ENCODE data around the gene GABBR2.
"Not testable (repeated sequence)": the region's sequence is repeated elsewhere in the genome, so short reads cannot be mapped to it uniquely, and the experiment has no call there.

The GABBR2 gene

DNA sequence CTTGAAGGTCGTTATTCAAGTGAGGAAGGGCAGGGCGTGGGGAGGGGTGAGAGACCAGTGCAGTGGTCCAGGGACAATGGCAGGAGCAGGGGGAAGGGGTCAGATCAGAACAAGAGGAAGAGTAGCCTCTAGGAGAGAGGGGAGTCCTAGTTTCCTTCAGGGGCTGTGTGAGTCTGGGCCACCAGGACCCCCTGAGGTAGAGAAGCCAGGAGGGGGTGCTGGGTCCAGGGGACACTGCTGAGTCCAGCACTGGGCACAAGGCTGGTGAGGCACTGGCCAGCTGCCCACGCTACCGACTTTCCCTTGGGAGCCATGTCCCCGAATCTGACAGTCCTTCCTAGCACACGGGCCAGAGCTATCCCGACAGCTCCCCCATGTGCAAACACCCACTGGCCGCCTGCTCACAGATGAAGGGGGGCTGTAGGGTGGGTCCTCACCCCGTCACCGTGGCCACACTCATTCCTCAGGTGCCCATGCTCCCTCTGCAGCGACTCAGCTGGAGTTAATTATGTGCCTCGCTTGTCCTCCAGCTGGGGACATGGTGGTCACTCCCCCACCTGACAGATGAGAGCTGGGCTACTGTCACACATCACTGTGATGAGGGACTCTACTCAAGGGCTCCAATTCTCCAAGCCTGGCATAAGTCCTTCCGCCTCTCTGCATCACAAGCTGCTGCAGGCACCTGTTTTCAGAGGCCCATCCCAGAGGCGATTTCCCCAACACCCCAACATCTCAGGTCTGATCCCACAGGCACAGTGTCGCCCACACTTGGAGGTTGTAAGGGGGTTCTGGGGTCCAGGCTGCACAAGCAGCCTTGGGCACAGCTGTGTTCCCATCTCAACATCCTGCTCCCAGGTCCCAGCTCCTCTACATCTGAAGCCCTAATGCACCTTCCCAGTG lies 115.1 kb downstream of the GABBR2 start:
- Histone ChIP-seq H3K36me3 (ENCODE audit: insufficient read depth, low read length) (no peaks in the 10 kb centered on the region), H3K27ac (ENCODE audit: low read depth, low read length) (no peak overlapping the region), H3K9me3 (ENCODE audit: insufficient read depth, low read depth, low read length) (no peaks in the 10 kb centered on the region), H3K27me3 (ENCODE audit: insufficient read depth, low read length) (no peaks in the 10 kb centered on the region), H3K4me1 (ENCODE audit: insufficient read depth, low read length) (no peaks in the 10 kb centered on the region), H3K9ac (ENCODE audit: low read depth, low read length) (no peak overlapping the region), H3K4me3 (ENCODE audit: low read length) (no peak overlapping the region)
- WGBS = 94% methylated on average over 15 of the region's 15 CpGs

DNA sequence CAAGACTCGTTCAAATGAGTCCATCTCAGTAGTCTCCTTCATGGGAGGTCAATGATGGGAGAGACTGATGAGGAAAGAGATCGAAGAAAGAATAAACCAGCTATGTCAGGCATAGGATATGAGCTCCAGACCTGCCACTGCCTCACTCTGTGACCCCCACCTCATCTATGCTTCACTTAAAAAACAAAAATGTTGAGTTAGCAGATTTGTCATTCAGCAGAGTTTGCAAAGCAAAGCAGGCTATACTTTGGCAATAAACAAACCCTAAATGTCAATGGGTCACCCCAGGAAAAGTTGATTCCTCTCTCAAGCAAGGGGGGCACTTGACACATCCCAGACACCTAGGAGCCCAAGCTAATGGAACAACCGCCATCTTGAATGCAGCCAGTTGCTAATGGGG lies 117.0 kb downstream of the GABBR2 start:
- Histone ChIP-seq H3K4me3 (ENCODE audit: low read length) (no peak overlapping the region), H3K27ac (ENCODE audit: low read depth, low read length) (no peak overlapping the region), H3K36me3 (ENCODE audit: insufficient read depth, low read length) (no peaks in the 10 kb centered on the region), H3K9me3 (ENCODE audit: insufficient read depth, low read depth, low read length) (no peaks in the 10 kb centered on the region), H3K9ac (ENCODE audit: low read depth, low read length) (no peak overlapping the region), H3K27me3 (ENCODE audit: insufficient read depth, low read length) (no peaks in the 10 kb centered on the region), H3K4me1 (ENCODE audit: insufficient read depth, low read length) (no peaks in the 10 kb centered on the region)
- 98% methylated on average over 3 of the region's 3 CpGs for WGBS

DNA sequence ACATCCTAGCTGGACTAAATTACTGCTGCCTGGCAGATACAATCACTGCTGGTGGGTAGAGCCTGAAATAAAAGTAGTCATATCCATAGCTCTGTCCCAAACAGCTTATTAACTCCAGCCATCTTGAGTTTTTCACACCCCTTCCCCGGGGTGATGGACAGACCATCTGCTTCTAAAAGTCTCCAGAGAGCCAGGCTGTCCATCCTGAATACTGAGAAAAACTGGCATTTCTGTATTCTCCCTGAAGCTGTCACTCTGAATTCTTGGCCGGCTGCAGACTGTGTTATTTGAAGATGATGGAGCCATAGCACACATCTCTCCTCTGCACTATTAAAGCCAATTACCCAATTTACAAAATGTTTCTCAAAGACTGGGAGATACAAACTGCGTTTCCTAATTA lies 118.6 kb downstream of the GABBR2 start:
- no peak overlapping the region for H3K4me3 ChIP-seq (ENCODE audit: low read length)
- WGBS = 97% methylated on average over 3 of the region's 3 CpGs
- no peaks in the 10 kb centered on the region for H3K9me3 ChIP-seq (ENCODE audit: insufficient read depth, low read depth, low read length)
- H3K36me3 ChIP-seq (ENCODE audit: insufficient read depth, low read length) = no peaks in the 10 kb centered on the region
- H3K27me3 ChIP-seq (ENCODE audit: insufficient read depth, low read length) = no peaks in the 10 kb centered on the region
- no peaks in the 10 kb centered on the region for H3K4me1 ChIP-seq (ENCODE audit: insufficient read depth, low read length)
- H3K9ac ChIP-seq (ENCODE audit: low read depth, low read length) = no peak overlapping the region
- no peak overlapping the region for H3K27ac ChIP-seq (ENCODE audit: low read depth, low read length)

DNA sequence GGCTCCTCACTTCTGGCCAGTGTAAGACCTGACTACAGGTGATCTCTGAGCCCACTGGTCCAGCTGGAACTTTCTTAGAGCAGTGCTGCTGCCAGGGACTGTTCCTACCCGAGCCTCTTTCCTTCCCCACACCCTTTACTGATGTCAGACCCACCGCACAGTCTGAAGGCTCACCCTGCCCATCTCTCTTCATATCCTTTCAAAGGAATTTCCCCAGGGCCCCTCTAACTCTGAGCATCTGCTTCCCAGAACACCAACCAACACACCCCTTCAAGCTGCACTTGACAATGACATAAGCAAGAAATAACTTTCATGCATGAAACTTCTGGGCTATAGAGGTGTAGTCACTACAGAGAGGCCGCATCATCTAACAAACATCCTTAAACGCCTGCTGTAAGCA lies 119.6 kb downstream of the GABBR2 start:
- Histone ChIP-seq H3K27ac (ENCODE audit: low read depth, low read length) (no peak overlapping the region), H3K4me1 (ENCODE audit: insufficient read depth, low read length) (no peaks in the 10 kb centered on the region)
- 91% methylated on average over 4 of the region's 4 CpGs for WGBS

DNA sequence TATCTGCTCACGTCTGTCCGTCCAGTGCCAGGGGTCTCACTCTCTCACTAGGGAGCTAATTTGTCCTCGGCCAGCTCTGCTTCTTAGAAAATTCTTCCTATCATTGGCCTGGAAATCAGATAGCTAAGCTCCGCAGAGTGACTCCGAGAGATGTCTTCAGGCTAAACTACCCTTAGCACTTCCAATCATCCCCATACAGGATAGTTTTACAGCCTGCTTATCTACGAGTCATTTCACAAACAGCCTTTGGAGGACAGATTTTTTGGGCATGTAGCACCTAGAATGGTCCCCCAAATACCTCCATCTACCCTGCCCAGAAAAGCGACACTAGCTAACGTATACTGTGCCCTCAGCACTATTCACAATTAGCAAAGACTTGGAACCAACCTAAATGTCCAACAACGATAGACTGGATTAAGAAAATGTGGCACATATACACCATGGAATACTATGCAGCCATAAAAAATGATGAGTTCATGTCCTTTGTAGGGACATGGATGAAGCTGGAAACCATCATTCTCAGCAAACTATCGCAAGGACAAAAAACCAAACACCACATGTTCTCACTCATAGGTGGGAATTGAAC lies 123.8 kb downstream of the GABBR2 start:
- 95% methylated on average over 9 of the region's 10 CpGs for WGBS
- H3K4me1 ChIP-seq (ENCODE audit: insufficient read depth, low read length); H3K4me3 ChIP-seq (ENCODE audit: low read length); H3K9ac ChIP-seq (ENCODE audit: low read depth, low read length); H3K27me3 ChIP-seq (ENCODE audit: insufficient read depth, low read length); H3K9me3 ChIP-seq (ENCODE audit: insufficient read depth, low read depth, low read length); H3K27ac ChIP-seq (ENCODE audit: low read depth, low read length); H3K36me3 ChIP-seq (ENCODE audit: insufficient read depth, low read length): not testable (repeated sequence)

More for the DNA sequence above, 119.6 kb downstream of the GABBR2 start:
- Histone ChIP-seq H3K27me3 (ENCODE audit: insufficient read depth, low read length) (no peaks in the 10 kb centered on the region), H3K36me3 (ENCODE audit: insufficient read depth, low read length) (no peaks in the 10 kb centered on the region), H3K9me3 (ENCODE audit: insufficient read depth, low read depth, low read length) (no peaks in the 10 kb centered on the region), H3K4me3 (ENCODE audit: low read length) (no peak overlapping the region), H3K9ac (ENCODE audit: low read depth, low read length) (no peak overlapping the region)

DNA sequence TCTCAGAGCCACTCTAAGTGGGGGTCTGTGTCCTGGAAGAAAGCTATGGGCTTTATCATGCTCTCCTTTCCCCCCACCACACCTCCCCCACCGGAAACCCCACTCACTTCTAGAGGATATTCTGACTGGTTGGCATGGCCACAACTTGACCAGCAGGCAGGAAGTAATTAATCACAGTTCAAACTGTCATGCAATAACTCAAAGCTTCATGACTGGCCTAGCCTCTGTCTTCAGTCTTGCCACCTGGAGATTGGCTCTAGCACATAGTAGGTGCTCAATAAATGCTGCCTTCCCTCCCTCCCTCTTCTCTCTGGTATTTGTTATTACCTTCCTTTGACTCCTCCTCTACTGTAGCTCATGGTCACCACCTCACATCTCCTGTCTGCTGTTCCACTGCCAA lies 124.7 kb downstream of the GABBR2 start:
- H3K9ac ChIP-seq (ENCODE audit: low read depth, low read length) = no peak overlapping the region
- no peak overlapping the region for H3K4me3 ChIP-seq (ENCODE audit: low read length)
- no peaks in the 10 kb centered on the region for H3K9me3 ChIP-seq (ENCODE audit: insufficient read depth, low read depth, low read length)
- no peaks in the 10 kb centered on the region for H3K4me1 ChIP-seq (ENCODE audit: insufficient read depth, low read length)
- H3K27me3 ChIP-seq (ENCODE audit: insufficient read depth, low read length) = no peaks in the 10 kb centered on the region
- H3K27ac ChIP-seq (ENCODE audit: low read depth, low read length) = no peak overlapping the region
- no peaks in the 10 kb centered on the region for H3K36me3 ChIP-seq (ENCODE audit: insufficient read depth, low read length)
- WGBS = 88% methylated on average over 1 of the region's 1 CpG

DNA sequence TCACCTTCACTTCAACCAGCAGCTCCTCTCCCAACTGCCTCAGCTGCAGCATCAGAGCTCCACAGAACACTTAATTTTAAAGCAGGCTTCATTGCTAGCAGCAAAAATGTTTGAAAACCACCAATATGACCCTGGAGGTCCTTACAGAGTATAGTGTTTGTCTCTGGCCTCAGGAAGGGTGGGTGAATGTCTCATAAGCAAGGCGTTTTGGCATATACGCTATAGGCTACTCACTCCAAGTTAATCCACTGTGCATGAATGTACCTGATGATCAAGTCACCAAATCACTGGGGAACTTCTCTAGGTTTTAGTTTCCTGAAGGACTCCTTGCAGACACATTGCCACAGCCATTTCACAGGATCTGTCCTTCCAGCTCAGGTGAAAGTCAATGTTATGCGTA lies 125.3 kb downstream of the GABBR2 start:
- Histone ChIP-seq H3K4me3 (ENCODE audit: low read length) (no peak overlapping the region), H3K27me3 (ENCODE audit: insufficient read depth, low read length) (no peaks in the 10 kb centered on the region), H3K36me3 (ENCODE audit: insufficient read depth, low read length) (no peaks in the 10 kb centered on the region), H3K9ac (ENCODE audit: low read depth, low read length) (no peak overlapping the region), H3K27ac (ENCODE audit: low read depth, low read length) (no peak overlapping the region), H3K4me1 (ENCODE audit: insufficient read depth, low read length) (no peaks in the 10 kb centered on the region), H3K9me3 (ENCODE audit: insufficient read depth, low read depth, low read length) (no peaks in the 10 kb centered on the region)
- 92% methylated on average over 3 of the region's 3 CpGs for WGBS

DNA sequence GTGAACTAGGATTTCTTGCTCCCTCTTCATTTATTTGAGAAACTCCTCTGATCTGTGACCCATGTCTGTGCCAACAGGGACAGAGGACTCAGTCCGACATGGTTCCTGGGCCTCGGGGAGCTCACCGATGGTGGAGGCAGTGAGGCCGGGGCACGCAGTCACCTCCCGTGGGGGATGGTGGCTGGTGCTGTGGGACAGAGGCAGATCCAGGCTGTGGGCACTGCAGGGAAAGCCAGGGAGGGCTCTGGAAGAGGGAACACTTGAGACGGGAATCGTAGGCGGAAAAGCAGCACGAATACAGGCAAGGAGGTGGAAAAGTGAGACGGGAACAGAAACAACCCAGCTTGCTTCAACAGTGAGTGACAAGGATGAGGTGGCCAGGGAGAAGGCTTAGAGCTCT lies 127.8 kb downstream of the GABBR2 start:
- Histone ChIP-seq H3K36me3 (ENCODE audit: insufficient read depth, low read length) (no peaks in the 10 kb centered on the region), H3K27ac (ENCODE audit: low read depth, low read length) (no peak overlapping the region), H3K4me1 (ENCODE audit: insufficient read depth, low read length) (no peaks in the 10 kb centered on the region), H3K9ac (ENCODE audit: low read depth, low read length) (no peak overlapping the region), H3K4me3 (ENCODE audit: low read length) (no peak overlapping the region), H3K9me3 (ENCODE audit: insufficient read depth, low read depth, low read length) (no peaks in the 10 kb centered on the region), H3K27me3 (ENCODE audit: insufficient read depth, low read length) (no peaks in the 10 kb centered on the region)
- 88% methylated on average over 11 of the region's 11 CpGs for WGBS

DNA sequence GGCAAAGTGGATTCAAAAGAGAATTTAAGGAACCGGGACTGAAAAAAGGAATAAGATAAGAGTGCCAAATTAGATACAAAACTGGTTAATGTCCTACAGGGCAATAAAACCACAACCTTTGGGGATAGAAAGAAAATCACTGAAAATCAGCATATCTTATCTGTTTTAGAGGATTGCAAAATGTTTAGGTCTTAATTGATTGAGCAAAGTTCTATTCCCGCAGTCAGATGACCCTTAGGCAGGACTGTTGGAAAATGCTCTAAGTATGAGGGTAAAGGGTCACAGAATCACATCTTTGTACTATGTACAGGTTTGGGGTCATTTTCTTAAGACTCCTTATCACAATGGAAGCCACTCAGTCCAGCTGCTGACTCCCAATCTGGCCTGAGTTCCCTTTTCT lies 129.0 kb downstream of the GABBR2 start:
- H3K9me3 ChIP-seq (ENCODE audit: insufficient read depth, low read depth, low read length) = no peaks in the 10 kb centered on the region
- WGBS = 90% methylated on average over 2 of the region's 2 CpGs
- H3K9ac ChIP-seq (ENCODE audit: low read depth, low read length) = no peak overlapping the region
- no peaks in the 10 kb centered on the region for H3K36me3 ChIP-seq (ENCODE audit: insufficient read depth, low read length)
- H3K4me3 ChIP-seq (ENCODE audit: low read length) = no peak overlapping the region
- H3K27ac ChIP-seq (ENCODE audit: low read depth, low read length) = no peak overlapping the region
- H3K4me1 ChIP-seq (ENCODE audit: insufficient read depth, low read length) = no peaks in the 10 kb centered on the region
- no peaks in the 10 kb centered on the region for H3K27me3 ChIP-seq (ENCODE audit: insufficient read depth, low read length)

DNA sequence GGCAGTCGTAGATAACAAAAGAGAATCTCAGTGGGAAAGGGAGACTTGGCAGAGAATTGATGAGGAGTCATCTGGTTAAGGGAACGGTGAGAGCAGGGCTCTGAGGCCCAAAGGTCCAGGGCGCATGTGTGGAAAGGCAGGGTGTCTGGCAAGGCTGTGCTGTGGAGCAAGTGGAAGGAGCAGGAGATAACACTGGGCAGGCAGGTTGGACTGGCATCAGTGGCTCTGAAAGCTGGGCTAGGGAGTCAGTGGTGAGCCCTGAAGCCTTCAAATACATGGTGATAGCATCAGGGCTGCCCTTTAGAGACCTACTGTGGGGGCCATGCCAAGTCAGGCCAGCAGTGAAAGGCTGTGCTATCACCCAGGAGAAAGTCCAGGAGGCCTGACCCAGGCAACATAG lies 131.3 kb downstream of the GABBR2 start:
- Histone ChIP-seq H3K4me3 (ENCODE audit: low read length) (no peak overlapping the region), H3K27ac (ENCODE audit: low read depth, low read length) (no peak overlapping the region), H3K4me1 (ENCODE audit: insufficient read depth, low read length) (no peaks in the 10 kb centered on the region), H3K36me3 (ENCODE audit: insufficient read depth, low read length) (no peaks in the 10 kb centered on the region), H3K9ac (ENCODE audit: low read depth, low read length) (no peak overlapping the region), H3K9me3 (ENCODE audit: insufficient read depth, low read depth, low read length) (no peaks in the 10 kb centered on the region), H3K27me3 (ENCODE audit: insufficient read depth, low read length) (no peaks in the 10 kb centered on the region)
- WGBS = 91% methylated on average over 2 of the region's 3 CpGs

DNA sequence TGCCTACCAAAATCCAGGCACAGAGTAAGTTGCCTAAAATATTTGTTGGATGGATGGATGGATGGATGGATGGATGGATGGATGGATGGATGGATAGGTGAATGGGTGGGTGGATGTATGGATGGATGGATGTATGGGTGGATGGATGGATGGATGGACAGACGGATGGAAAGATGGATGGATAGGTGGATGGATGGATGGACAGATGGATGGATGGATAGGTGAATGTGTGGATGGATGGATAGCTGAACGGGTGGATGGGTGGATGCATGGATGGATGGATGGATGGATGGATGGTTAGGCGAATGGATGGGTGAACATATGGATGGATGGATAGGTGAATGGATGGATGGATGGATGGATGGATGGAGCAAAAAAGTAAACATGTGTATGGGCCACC lies 131.9 kb downstream of the GABBR2 start:
- Histone ChIP-seq H3K9me3 (ENCODE audit: insufficient read depth, low read depth, low read length) (no peaks in the 10 kb centered on the region), H3K27me3 (ENCODE audit: insufficient read depth, low read length) (no peaks in the 10 kb centered on the region), H3K4me3 (ENCODE audit: low read length) (no peak overlapping the region), H3K4me1 (ENCODE audit: insufficient read depth, low read length) (no peaks in the 10 kb centered on the region), H3K36me3 (ENCODE audit: insufficient read depth, low read length) (no peaks in the 10 kb centered on the region), H3K27ac (ENCODE audit: low read depth, low read length) (no peak overlapping the region), H3K9ac (ENCODE audit: low read depth, low read length) (no peak overlapping the region)
- 82% methylated on average over 3 of the region's 3 CpGs for WGBS

Measured in HUES64 (cell line).